Suprapubic skin (tissue), 4 donors: ENCODE results near the gene CFD. TPM values are rescaled to one million over a fixed set of nuclear protein-coding genes. Genes with fewer than 3 reads are reported as not detected.

Source experiments
- DNase-seq, 2 donors: peaks; one replicate each; pipeline ENCODE4 v3.0.0-alpha.2; 2019; ENCODE audit warnings: low spot score in 2 of 2
- H3K27ac ChIP-seq: fragments of 200-600 bp; sonication (generic); one replicate; pipeline ENCODE4 v1.5.1; 2019
- H3K27me3 ChIP-seq: fragments of 200-600 bp; sonication (generic); one replicate; pipeline ENCODE4 v1.5.1; 2019
- H3K36me3 ChIP-seq: fragments of 200-600 bp; sonication (generic); one replicate; pipeline ENCODE4 v1.5.1; 2019
- H3K4me1 ChIP-seq: fragments of 200-600 bp; sonication (generic); one replicate; pipeline ENCODE4 v1.5.1; 2019
- H3K4me3 ChIP-seq: fragments of 200-600 bp; sonication (generic); one replicate; pipeline ENCODE4 v1.5.1; 2019; ENCODE audit warnings: mild to moderate bottlenecking
- H3K9me3 ChIP-seq: fragments of 200-600 bp; sonication (generic); one replicate; pipeline ENCODE4 v1.5.1; 2019
- CTCF ChIP-seq, 2 donors: fragments of 200-600 bp in 1 of 2; fragments of 450-650 bp in 1 of 2; sonication (generic) in 1 of 2; IDR thresholded peaks; one replicate each; pipeline ENCODE4 v1.5.1; 2016 to 2019; ENCODE audit warnings: antibody characterized with exemption in 2 of 2, mild to moderate bottlenecking in 1 of 2, moderate library complexity in 1 of 2
- EP300 ChIP-seq: sonication (generic); formaldehyde crosslinking; IDR thresholded peaks from one replicate; pipeline ENCODE4 v1.6.1; 2017; ENCODE audit warnings: antibody characterized with exemption
- POLR2A ChIP-seq, 2 donors: fragments of 450-650 bp; IDR thresholded peaks; one replicate each; pipeline ENCODE4 v1.6.1; 2017; ENCODE audit warnings: antibody characterized with exemption in 2 of 2, mild to moderate bottlenecking in 2 of 2, moderate library complexity in 2 of 2
- POLR2AphosphoS5 ChIP-seq, 3 donors: sonication (generic); formaldehyde crosslinking; IDR thresholded peaks; one replicate each; pipeline ENCODE4 v1.6.1; 2017; ENCODE audit warnings: antibody characterized with exemption in 3 of 3
- WGBS: methylation state at CpG from one replicate; pipeline ENCODE4 v1.1.5; 2018; 5-methylcytosine and 5-hydroxymethylcytosine counted together
- total RNA-seq, 4 donors: library from RNA; depleted of rRNA; stranded (reverse); fragments of >200 nt; gene quantifications; one replicate each; pipeline ENCODE4 v1.1.0, GENCODE V29; 2016

The CFD gene
- total RNA-seq, 4 donors from 2014 or later: 195 to 332 (median 294) TPM

- Histone ChIP-seq H3K9me3 (no peaks in the 10 kb centered on the region), H3K4me3 (no peak overlapping the region), H3K27ac (peak overlapping the region; percentile 84), H3K36me3 (no peaks in the 10 kb centered on the region), H3K4me1 (peaks cover 44% of the 10 kb centered on the region), H3K27me3 (peaks cover 2% of the 10 kb centered on the region)
- DNase-seq: no peak
- TF ChIP-seq POLR2AphosphoS5 (IDR thresholded peaks at IDR 0.05) (no peak), CTCF (IDR thresholded peaks at IDR 0.05) (no peak), EP300 (no peak), POLR2A (IDR thresholded peaks at IDR 0.05) (no peak)
- WGBS: 94% methylated on average over 8 of the region's 9 CpGs
These were observed 1.2 kb upstream of the CFD start for GRCh38 chr19:858284-858683.

- TF ChIP-seq EP300: no peak
- no peak for TF ChIP-seq CTCF (IDR thresholded peaks at IDR 0.05)
- TF ChIP-seq POLR2A (IDR thresholded peaks at IDR 0.05): no peak
- no peak for TF ChIP-seq POLR2AphosphoS5 (IDR thresholded peaks at IDR 0.05)
- no peaks in the 10 kb centered on the region for H3K27me3 ChIP-seq
- H3K36me3 ChIP-seq: no peaks in the 10 kb centered on the region
- WGBS: 41% methylated on average over 18 of the region's 35 CpGs
- no peak for DNase-seq
- H3K27ac ChIP-seq: no peak overlapping the region
- H3K4me1 ChIP-seq: peaks cover 44% of the 10 kb centered on the region
- no peaks in the 10 kb centered on the region for H3K9me3 ChIP-seq
- peak overlapping the region; percentile 62 for H3K4me3 ChIP-seq
These were observed 1.8 kb downstream of the CFD start for GRCh38 chr19:861141-861755.

DNA sequence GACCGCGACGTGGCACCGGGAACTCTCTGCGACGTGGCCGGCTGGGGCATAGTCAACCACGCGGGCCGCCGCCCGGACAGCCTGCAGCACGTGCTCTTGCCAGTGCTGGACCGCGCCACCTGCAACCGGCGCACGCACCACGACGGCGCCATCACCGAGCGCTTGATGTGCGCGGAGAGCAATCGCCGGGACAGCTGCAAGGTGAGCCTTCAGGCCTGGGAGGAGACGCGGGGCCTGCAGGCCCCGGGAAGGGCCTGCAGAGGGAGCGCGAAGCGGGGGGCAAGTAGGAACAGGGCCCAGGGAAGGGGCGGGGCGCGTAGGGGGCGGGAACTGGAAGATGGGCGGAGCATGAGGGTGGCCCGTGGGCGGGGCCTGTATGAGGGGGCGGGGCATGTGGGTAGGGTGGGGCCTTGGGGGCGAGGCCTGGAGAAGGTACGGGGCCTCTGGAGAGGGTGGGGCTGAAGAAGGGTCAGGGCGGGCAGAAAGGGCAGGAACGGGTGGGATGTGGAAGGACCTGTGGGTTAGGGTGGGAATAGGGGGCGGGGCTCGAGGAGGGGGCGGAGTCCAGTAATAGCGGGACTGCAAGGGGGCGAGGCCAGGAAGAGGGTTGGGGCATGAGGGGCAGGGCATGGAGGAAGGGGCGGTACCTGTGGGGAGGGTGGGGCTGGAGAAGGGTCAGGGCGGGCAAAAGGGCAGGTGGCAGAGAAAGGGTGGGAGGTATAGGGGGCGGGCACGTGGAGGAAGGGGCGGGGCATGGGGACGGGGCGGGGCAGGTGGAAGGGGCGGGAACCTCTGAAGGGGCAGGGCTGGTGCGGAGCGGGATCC is 2.5 kb downstream of the CFD start:
- Histone ChIP-seq H3K27me3 (no peaks in the 10 kb centered on the region), H3K4me1 (peaks cover 44% of the 10 kb centered on the region), H3K9me3 (no peaks in the 10 kb centered on the region), H3K36me3 (no peaks in the 10 kb centered on the region), H3K27ac (no peak overlapping the region), H3K4me3 (peak overlapping the region; percentile 62)
- 8% methylated on average over 36 of the region's 60 CpGs for WGBS
- no peak for TF ChIP-seq POLR2A (IDR thresholded peaks at IDR 0.05)
- peak in 1 of 2 donors; percentile 34 for TF ChIP-seq CTCF (IDR thresholded peaks at IDR 0.05)
- TF ChIP-seq EP300: no peak
- TF ChIP-seq POLR2AphosphoS5 (IDR thresholded peaks at IDR 0.05): no peak
- no peak for DNase-seq

DNA sequence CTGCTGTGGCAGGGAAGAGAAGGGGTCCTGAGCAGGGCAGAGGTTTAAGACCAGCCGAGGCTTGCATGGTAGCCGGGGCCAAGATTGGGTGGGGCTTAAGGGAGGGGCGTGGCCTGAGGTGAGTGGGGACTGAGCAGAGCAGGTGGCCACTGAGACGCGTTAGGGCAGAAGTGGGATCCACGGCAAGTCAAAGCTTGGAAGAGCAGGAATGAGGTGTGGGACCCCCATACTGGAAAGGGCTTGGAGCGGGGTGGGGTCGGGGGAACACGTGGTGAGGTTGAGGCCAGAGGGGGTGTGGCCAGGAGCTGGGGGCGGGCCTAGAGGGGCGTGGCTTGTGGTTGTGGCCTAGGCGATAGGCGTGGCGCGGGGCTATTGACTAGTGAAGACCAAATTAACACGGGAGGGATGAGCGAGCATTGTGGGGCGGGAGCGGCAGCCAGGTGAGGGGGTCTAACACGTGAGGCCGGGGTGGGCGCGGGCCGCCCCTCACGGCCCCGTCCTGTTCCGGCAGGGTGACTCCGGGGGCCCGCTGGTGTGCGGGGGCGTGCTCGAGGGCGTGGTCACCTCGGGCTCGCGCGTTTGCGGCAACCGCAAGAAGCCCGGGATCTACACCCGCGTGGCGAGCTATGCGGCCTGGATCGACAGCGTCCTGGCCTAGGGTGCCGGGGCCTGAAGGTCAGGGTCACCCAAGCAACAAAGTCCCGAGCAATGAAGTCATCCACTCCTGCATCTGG is 3.3 kb downstream of the CFD start:
- no peaks in the 10 kb centered on the region for H3K27me3 ChIP-seq
- H3K4me1 ChIP-seq: peaks cover 44% of the 10 kb centered on the region
- peaks cover 4% of the 10 kb centered on the region for H3K36me3 ChIP-seq
- no peak for DNase-seq
- H3K27ac ChIP-seq: no peak overlapping the region
- WGBS: 23% methylated on average over 27 of the region's 48 CpGs
- peak overlapping the region; percentile 26 for H3K4me3 ChIP-seq
- TF ChIP-seq EP300: no peak
- TF ChIP-seq CTCF (IDR thresholded peaks at IDR 0.05): no peak
- TF ChIP-seq POLR2A (IDR thresholded peaks at IDR 0.05): no peak
- TF ChIP-seq POLR2AphosphoS5 (IDR thresholded peaks at IDR 0.05): no peak
- H3K9me3 ChIP-seq: no peaks in the 10 kb centered on the region

- H3K27ac ChIP-seq: no peak overlapping the region
- no peaks in the 10 kb centered on the region for H3K27me3 ChIP-seq
- TF ChIP-seq EP300 (no peak), POLR2A (IDR thresholded peaks at IDR 0.05) (no peak), CTCF (IDR thresholded peaks at IDR 0.05) (no peak), POLR2AphosphoS5 (IDR thresholded peaks at IDR 0.05) (no peak)
- no peak for DNase-seq
- WGBS: 67% methylated on average over 7 of the region's 7 CpGs
- H3K9me3 ChIP-seq: no peaks in the 10 kb centered on the region
- no peak overlapping the region for H3K4me3 ChIP-seq
- peaks cover 45% of the 10 kb centered on the region for H3K4me1 ChIP-seq
- peaks cover 9% of the 10 kb centered on the region for H3K36me3 ChIP-seq
These were observed 3.8 kb downstream of the CFD start for GRCh38 chr19:863315-863620.
